Endothelial cell of umbilical vein (primary cell): ENCODE data around the gene FAM114A1. TPM values are rescaled to one million over a fixed set of nuclear protein-coding genes. Genes with fewer than 3 reads are reported as not detected.

Source experiments
- BruUV-seq: library from RNA; stranded (reverse); fragments of 400-500 nt; replicated peaks from 2 replicates; lab custom pipeline; 2021; lab: Mats Ljungman, UMichigan
- CTCF ChIA-PET: fragments of 300-600, 350-600 bp; sonication (Branson Sonifier 250); formaldehyde crosslinking; loops from one replicate; lab custom pipeline; 2021; ENCODE audit warnings: antibody characterized with exemption, inconsistent platforms; lab: Charles Lee
- POLR2A ChIA-PET: fragments of 300-600, 350-600 bp; sonication (Branson Sonifier 250); formaldehyde crosslinking; loops from one replicate; lab custom pipeline; 2021; ENCODE audit warnings: antibody characterized with exemption, inconsistent platforms; lab: Charles Lee
- DNase-seq: peaks from one replicate; pipeline ENCODE4 v3.0.0-alpha.2; 2011; ENCODE audit warnings: low read depth, low spot score
- FAIRE-seq: peaks from 2 replicates; lab custom pipeline; 2011; peaks lifted over from hg19 to GRCh38; lab: Jason Lieb, UNC
- H2AFZ ChIP-seq: 2 replicates; pipeline ENCODE4 v1.6.0; 2012; ENCODE audit warnings: low read depth, low read length, control low read depth, inconsistent platforms
- H3K27ac ChIP-seq: 2 replicates; pipeline ENCODE4 v1.5.1; 2011; ENCODE audit warnings: low read depth, mild to moderate bottlenecking, control low read depth, low read length, moderate library complexity; ENCODE audit not compliant: insufficient read depth
- H3K27me3 ChIP-seq, 2 experiments: 2 replicates each; pipeline versions ENCODE4 v1.6.0 to v1.6.1; 2011; ENCODE audit warnings: low read length in 2 of 2, mixed read lengths in 1 of 2; ENCODE audit not compliant: control insufficient read depth in 2 of 2, insufficient read depth in 2 of 2
- H3K36me3 ChIP-seq, 2 experiments: 2 replicates in 1 of 2; 3 replicates in 1 of 2; pipeline ENCODE4 v1.5.1; 2011; ENCODE audit warnings: low read length in 2 of 2, mild to moderate bottlenecking in 1 of 2, moderate library complexity in 1 of 2; ENCODE audit not compliant: control insufficient read depth in 2 of 2, insufficient read depth in 2 of 2; ENCODE audit errors: extremely low read depth in 1 of 2
- H3K4me1 ChIP-seq: 3 replicates; pipeline ENCODE4 v1.5.1; 2011; ENCODE audit warnings: mild to moderate bottlenecking, low read length; ENCODE audit not compliant: control insufficient read depth, insufficient read depth; ENCODE audit errors: extremely low read depth
- H3K4me2 ChIP-seq: 2 replicates; pipeline ENCODE4 v1.6.1; 2011; ENCODE audit warnings: low read length, control low read depth, mixed read lengths; ENCODE audit not compliant: insufficient read depth
- H3K4me3 ChIP-seq, 3 experiments: fragments of 200-600 bp in 1 of 3; sonication (generic), shearing (Covaris generic) in 1 of 3; replicated peaks in 1 of 3; 2 replicates each; pipeline ENCODE4 v1.5.1; 2011 to 2016; ENCODE audit warnings: control low read depth in 3 of 3, low read length in 3 of 3, mild to moderate bottlenecking in 2 of 3, inconsistent platforms in 1 of 3, low read depth in 1 of 3, moderate library complexity in 1 of 3; ENCODE audit not compliant: insufficient read depth in 1 of 3
- H3K79me2 ChIP-seq: 2 replicates; pipeline ENCODE4 v1.6.0; 2012; ENCODE audit warnings: low read length, inconsistent platforms; ENCODE audit not compliant: control insufficient read depth, insufficient read depth
- H3K9ac ChIP-seq: replicated peaks from 2 replicates; pipeline ENCODE3; 2011; ENCODE audit warnings: low read length, control low read depth; ENCODE audit not compliant: insufficient read depth; ENCODE audit errors: extremely low read depth
- H3K9me1 ChIP-seq: replicated peaks from 3 replicates; pipeline ENCODE4 v1.6.0; 2011; ENCODE audit warnings: mild to moderate bottlenecking, low read length; ENCODE audit not compliant: control insufficient read depth, insufficient read depth; ENCODE audit errors: extremely low read depth
- H3K9me3 ChIP-seq: replicated peaks from 2 replicates; pipeline ENCODE4 v1.5.1; 2012; ENCODE audit warnings: low read length, inconsistent platforms; ENCODE audit not compliant: control insufficient read depth, insufficient read depth
- H4K20me1 ChIP-seq: replicated peaks from 2 replicates; pipeline ENCODE3; 2011; ENCODE audit warnings: mild to moderate bottlenecking, low read length; ENCODE audit not compliant: control insufficient read depth, insufficient read depth; ENCODE audit errors: extremely low read depth
- EZH2 ChIP-seq: IDR thresholded peaks from 2 replicates; pipeline ENCODE4 v1.6.1; 2012; ENCODE audit warnings: borderline replicate concordance, low read depth, mild to moderate bottlenecking, moderate library complexity, low read length, inconsistent platforms; ENCODE audit not compliant: severe bottlenecking
- FOS ChIP-seq: IDR thresholded peaks from 2 replicates; pipeline ENCODE4 v1.6.1; 2011; ENCODE audit warnings: mild to moderate bottlenecking, low read length, moderate library complexity, borderline replicate concordance; ENCODE audit not compliant: insufficient read depth
- GATA2 ChIP-seq: IDR thresholded peaks from 2 replicates; pipeline ENCODE4 v1.7.0; 2011; ENCODE audit warnings: low read depth, mild to moderate bottlenecking, moderate library complexity, mixed read lengths, low read length; ENCODE audit not compliant: insufficient read length, insufficient read depth
- JUN ChIP-seq: IDR thresholded peaks from 2 replicates; pipeline ENCODE4 v1.6.1; 2011; ENCODE audit warnings: borderline replicate concordance, low read depth; ENCODE audit not compliant: insufficient read length, insufficient read depth
- MYC ChIP-seq: IDR thresholded peaks from one replicate; pipeline ENCODE4 v1.6.1; 2011; ENCODE audit warnings: mild to moderate bottlenecking, low read depth, low read length
- POLR2A ChIP-seq: IDR thresholded peaks from 2 replicates; pipeline ENCODE4 v1.6.1; 2012; ENCODE audit warnings: low read depth, mild to moderate bottlenecking, control low read depth, low read length
- POLR2AphosphoS5 ChIP-seq: IDR thresholded peaks from 2 replicates; pipeline ENCODE4 v1.6.1; 2012; ENCODE audit warnings: low read depth, mild to moderate bottlenecking, control low read depth, low read length, moderate library complexity; ENCODE audit not compliant: insufficient read depth
- dilution Hi-C: fragments of 300-500 bp; cut with MboI; formaldehyde crosslinking; loops from one replicate; pipeline ENCODE4 v1.15.0; 2019; ENCODE audit warnings: low sequenced_read_pairs; ENCODE audit not compliant: extremely low pct_ligation_motif_present
- intact Hi-C: fragments of 100-400 bp; cut with micrococcal nuclease; formaldehyde crosslinking; loops from one replicate; pipeline ENCODE4 v1.10.0; 2022
- polyA plus RNA-seq, 4 experiments: library from polyadenylated mRNA; depleted of rRNA in 3 of 4; stranded (reverse) in 3 of 4; unstranded in 1 of 4; fragments of >200 nt; gene quantifications; 2 replicates each; pipeline versions ENCODE4 v1.2.1 to v1.2.3, GENCODE V29; 2011 to 2012; ENCODE audit warnings: missing spikeins in 1 of 4
- total RNA-seq: library from RNA; stranded (reverse); gene quantifications from 2 replicates; pipeline ENCODE4 v1.2.3, GENCODE V29; 2021
- TF ChIP-seq, protein P1 (sequence below), 2 donors: IDR thresholded peaks; 1 replicate in 1 of 2; 2 replicates in 1 of 2; pipeline ENCODE4 v1.5.1; 2011; ENCODE audit warnings: low read length in 2 of 2, mild to moderate bottlenecking in 2 of 2, moderate library complexity in 2 of 2, control low read depth in 1 of 2, inconsistent platforms in 1 of 2, low read depth in 1 of 2; ENCODE audit not compliant: insufficient read depth in 1 of 2; ENCODE audit errors: extremely low read depth in 1 of 2
- TF ChIP-seq, protein P2 (sequence below): IDR thresholded peaks from 2 replicates; pipeline ENCODE4 v1.6.1; 2011; ENCODE audit not compliant: insufficient read depth, insufficient read length

FAM114A1 gene
- total and polyA plus RNA-seq, 2 donors (not counting 3 experiments of a cell fraction or from before 2014, with no cell fraction given): 99.2 to 118 TPM

DNA sequence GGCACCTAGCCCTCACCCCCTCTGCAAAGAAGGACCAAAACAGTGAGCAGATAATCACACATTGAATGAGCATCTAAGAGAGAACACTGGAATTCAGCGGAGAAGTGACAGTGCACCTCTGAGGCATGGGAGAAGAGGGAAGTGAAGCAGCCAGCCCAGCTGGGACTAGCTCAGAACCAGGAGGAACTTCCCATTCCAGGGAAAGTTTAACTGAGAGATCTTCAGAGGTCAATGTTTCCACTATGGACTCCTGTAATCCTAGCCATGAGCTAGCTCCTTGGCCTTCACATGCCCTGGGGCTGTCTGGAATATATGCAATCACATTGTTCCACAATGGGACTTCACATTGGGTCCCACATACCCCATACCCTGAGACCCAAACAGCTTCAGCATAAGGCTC is 35.4 kb upstream of the FAM114A1 start:
- intact Hi-C loops: no loop called here
- H3K4me3 ChIP-seq: no peak overlapping the region
- TF ChIP-seq FOS (no peak), POLR2A (no peak), JUN (no peak), MYC (no peak), POLR2AphosphoS5 (no peak), EZH2 (no peak), GATA2 (no peak)
- TF ChIP-seq, protein P1, sequence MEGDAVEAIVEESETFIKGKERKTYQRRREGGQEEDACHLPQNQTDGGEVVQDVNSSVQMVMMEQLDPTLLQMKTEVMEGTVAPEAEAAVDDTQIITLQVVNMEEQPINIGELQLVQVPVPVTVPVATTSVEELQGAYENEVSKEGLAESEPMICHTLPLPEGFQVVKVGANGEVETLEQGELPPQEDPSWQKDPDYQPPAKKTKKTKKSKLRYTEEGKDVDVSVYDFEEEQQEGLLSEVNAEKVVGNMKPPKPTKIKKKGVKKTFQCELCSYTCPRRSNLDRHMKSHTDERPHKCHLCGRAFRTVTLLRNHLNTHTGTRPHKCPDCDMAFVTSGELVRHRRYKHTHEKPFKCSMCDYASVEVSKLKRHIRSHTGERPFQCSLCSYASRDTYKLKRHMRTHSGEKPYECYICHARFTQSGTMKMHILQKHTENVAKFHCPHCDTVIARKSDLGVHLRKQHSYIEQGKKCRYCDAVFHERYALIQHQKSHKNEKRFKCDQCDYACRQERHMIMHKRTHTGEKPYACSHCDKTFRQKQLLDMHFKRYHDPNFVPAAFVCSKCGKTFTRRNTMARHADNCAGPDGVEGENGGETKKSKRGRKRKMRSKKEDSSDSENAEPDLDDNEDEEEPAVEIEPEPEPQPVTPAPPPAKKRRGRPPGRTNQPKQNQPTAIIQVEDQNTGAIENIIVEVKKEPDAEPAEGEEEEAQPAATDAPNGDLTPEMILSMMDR (IDR thresholded peaks at IDR 0.05; ENCODE audit: extremely low read depth in 1 of 2, insufficient read depth in 1 of 2, low read depth in 1 of 2, low read length in 2 of 2): no peak
- TF ChIP-seq, protein P2, sequence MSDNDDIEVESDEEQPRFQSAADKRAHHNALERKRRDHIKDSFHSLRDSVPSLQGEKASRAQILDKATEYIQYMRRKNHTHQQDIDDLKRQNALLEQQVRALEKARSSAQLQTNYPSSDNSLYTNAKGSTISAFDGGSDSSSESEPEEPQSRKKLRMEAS: no peak
- no peak for FAIRE-seq
- H3K9ac ChIP-seq: no peak overlapping the region
- BruUV-seq: no TSS peak
- peaks cover 0 to 7% of the 10 kb centered on the region in 2 experiments for H3K27me3 ChIP-seq
- H4K20me1 ChIP-seq: no peaks in the 10 kb centered on the region
- no peaks in the 10 kb centered on the region for H3K9me1 ChIP-seq
- ChIA-PET POLR2A (no interaction called here), CTCF (interaction anchor here (0.9 to 1.7 kb wide), 5 partner anchors 19 to 50 kb away, joined by 3 to 6 read pairs (median 3); partner anchors contain the start of gene TLR10)
- DNase-seq: no peak
- H3K4me1 ChIP-seq: no peaks in the 10 kb centered on the region
- no peaks in the 10 kb centered on the region for H3K79me2 ChIP-seq
- no peaks in the 10 kb centered on the region for H3K9me3 ChIP-seq
- H3K27ac ChIP-seq: no peak overlapping the region
- H3K4me2 ChIP-seq: no peak overlapping the region
- no peak overlapping the region for H2AFZ ChIP-seq
- dilution Hi-C loops: no loop called here
- no peaks in the 10 kb centered on the region for H3K36me3 ChIP-seq
